Heart right ventricle (tissue), 16 donors: ENCODE data around the gene SPOCD1. TPM values are rescaled to one million over a fixed set of nuclear protein-coding genes. Genes with fewer than 3 reads are reported as not detected.

ENCODE experiments used
- ATAC-seq, 8 donors: fragments of 200-7000 bp; cut with Tn5 transposase; one replicate each; pipeline ENCODE4 v1.9.1; 2020; ENCODE audit warnings: mild to moderate bottlenecking in 8 of 8, moderate library complexity in 8 of 8, moderate number of reproducible peaks in 1 of 8
- DNase-seq, 2 donors: peaks; one replicate each; pipeline ENCODE4 v3.0.0-alpha.2; 2020
- H3K27ac ChIP-seq, 10 donors: fragments of 200-600 bp; sonication (generic) in 2 of 10; one replicate each; pipeline versions ENCODE4 v1.5.0 to v1.8.0; 2020 to 2022; ENCODE audit warnings: mild to moderate bottlenecking in 3 of 10
- H3K27me3 ChIP-seq, 7 donors: fragments of 200-600 bp; one replicate each; pipeline ENCODE4 v1.8.0; 2021 to 2022; ENCODE audit warnings: mild to moderate bottlenecking in 2 of 7
- H3K36me3 ChIP-seq, 9 donors: fragments of 200-600 bp; sonication (generic) in 1 of 9; one replicate each; pipeline versions ENCODE4 v1.5.0 to v1.8.0; 2020 to 2022; ENCODE audit warnings: mild to moderate bottlenecking in 2 of 9
- H3K4me1 ChIP-seq, 9 donors: fragments of 200-600 bp; sonication (generic) in 1 of 9; one replicate each; pipeline versions ENCODE4 v1.5.0 to v1.8.0; 2020 to 2022; ENCODE audit warnings: mild to moderate bottlenecking in 4 of 9
- H3K4me3 ChIP-seq, 10 donors: fragments of 200-600 bp; sonication (generic) in 2 of 10; one replicate each; pipeline versions ENCODE4 v1.5.0 to v1.8.0; 2020 to 2022; ENCODE audit warnings: mild to moderate bottlenecking in 7 of 10, moderate library complexity in 2 of 10
- H3K9me3 ChIP-seq, 11 donors: fragments of 200-600 bp in 10 of 11; sonication (generic) in 2 of 11; one replicate each; pipeline versions ENCODE4 v1.5.0 to v1.8.0; 2013 to 2022; ENCODE audit warnings: mild to moderate bottlenecking in 2 of 11, control low read depth in 1 of 11, moderate library complexity in 1 of 11
- CTCF ChIP-seq, 9 donors: fragments of 200-600 bp; sonication (generic) in 2 of 9; IDR thresholded peaks; one replicate each; pipeline versions ENCODE4 v1.5.0 to v1.8.0; 2021 to 2022; ENCODE audit warnings: antibody characterized with exemption in 9 of 9, mild to moderate bottlenecking in 5 of 9, moderate library complexity in 1 of 9
- WGBS, 2 donors: extraction: QIAGEN DNeasy Blood & Tissue Kit; methylation state at CpG; one replicate each; pipeline ENCODE4 v1.1.7; 2013; ENCODE audit warnings: inconsistent platforms in 1 of 2; 5-methylcytosine and 5-hydroxymethylcytosine counted together
- intact Hi-C, 10 donors: fragments of 100-400 bp; cut with DNase I; formaldehyde crosslinking; loops; one replicate each; pipeline versions ENCODE4 v1.11.1 to v1.14.2; 2022
- polyA plus RNA-seq, 2 donors: library from polyadenylated mRNA; stranded (reverse); fragments of 200-250 nt; gene quantifications; one replicate each; pipeline ENCODE4 v1.2.3, GENCODE V29; 2013
- total RNA-seq, 10 donors: library from RNA; stranded (reverse); fragmentation: NEBNext Ultra II Directional in 3 of 10; extraction: Animal tissue kit (Norgen Biotek cat#: 25700) in 3 of 10; gene quantifications; one replicate each; pipeline versions ENCODE4 v1.2.1 to v1.2.4, GENCODE V29; 2021 to 2023
- donor health status: Arrhythmogenic right ventricular cardiomyopathy.
- donor health status: ischemic (EF 13 %, LVEDD 7.1; RV severe dilation, severe dysfunction).
- donor health status: healthy with polysubstance abuse.
- donor health status: DM: no; HTN: yes; CAD: no.
- donor health status: DM: no; HTN: no; CAD: no.
- donor health status: ischemic (EF 25% LVEDD 6.9; RV normal size, moderate dysfunction).
- donor health status: ischemic (EF 25% LVEDD 5.7; RV mildly dilated, moderate dysfunction).
- donor health status: healthy.
- donor health status: DM: yes; HTN: yes; CAD: no.
- donor health status: Ischemic cardiomyopathy.
- donor health status: ischemic (EF 35%, LVEDD 5.7; RV mildly dilated, moderate dysfunction).
- donor health status: nonischemic (EF 11% LVEDD 7.7; RV severe dilation, severe dysfunction).
- donor health status: DM: yes; HTN: yes; CAD: no.
- donor health status: PGD.
- donor health status: ischemic (EF 29% LVEDD 5.4; RV normal size, mild dysfunction).
- donor health status: nonischemic (EF 23%, LVEDD 6.1; RV moderate dilation, normal function).

Gene SPOCD1
- total and polyA plus RNA-seq, 12 donors = 0.12 to 1.2 (median 0.41) TPM; not detected in 8

GRCh38 chr1:31751822-31752241, 64.0 kb downstream of the SPOCD1 start:
- Histone ChIP-seq H3K4me3 (no peak overlapping the region), H3K27ac (peak overlapping the region in 1 of 10 donors; percentile 26)

GRCh38 chr1:31750858-31751510, 64.8 kb downstream of the SPOCD1 start:
- intact Hi-C loops = loop anchor here in 2 of 10 donors (5.0 kb wide), 1 partner anchor 34 kb away; no protein-coding TSS in a partner anchor
- no peak for ATAC-seq
- Histone ChIP-seq H3K36me3 (no peaks in the 10 kb centered on the region), H3K27ac (no peak overlapping the region), H3K4me3 (no peak overlapping the region), H3K4me1 (peaks cover 11 to 83% (median 59%) of the 10 kb centered on the region in 9 donors), H3K27me3 (no peaks in the 10 kb centered on the region), H3K9me3 (no peaks in the 10 kb centered on the region)
- TF ChIP-seq CTCF (IDR thresholded peaks at IDR 0.05) = no peak
- WGBS, 2 donors = 29 to 33% methylated on average over 11 of the region's 11 CpGs
- no peak for DNase-seq

More at GRCh38 chr1:31751822-31752241, 64.0 kb downstream of the SPOCD1 start:
- ATAC-seq (peak in 7 of 8 donors; percentile 6 to 59 (median 24)), DNase-seq (no peak)
- Histone ChIP-seq H3K9me3 (no peaks in the 10 kb centered on the region), H3K36me3 (no peaks in the 10 kb centered on the region), H3K4me1 (peaks cover 11 to 77% (median 56%) of the 10 kb centered on the region in 9 donors), H3K27me3 (no peaks in the 10 kb centered on the region)
- 33 to 55% methylated on average over 5 of the region's 5 CpGs for WGBS, 2 donors
- TF ChIP-seq CTCF (IDR thresholded peaks at IDR 0.05) = no peak
- intact Hi-C loops = loop anchor here in 2 of 10 donors (5.0 kb wide), 1 partner anchor 35 kb away; no protein-coding TSS in a partner anchor

- intact Hi-C loops = loop anchor here in 5 of 10 donors (5.0 to 10.0 kb wide), 2 partner anchors 33 to 85 kb away; no protein-coding TSS in a partner anchor
- peaks cover 11 to 82% (median 52%) of the 10 kb centered on the region in 9 donors for H3K4me1 ChIP-seq
- DNase-seq = no peak
- ATAC-seq = peak in 2 of 8 donors; percentile 16 to 21
- no peaks in the 10 kb centered on the region for H3K27me3 ChIP-seq
- H3K27ac ChIP-seq = no peak overlapping the region
- 59 to 64% methylated on average over 7 of the region's 7 CpGs for WGBS, 2 donors
- H3K4me3 ChIP-seq = no peak overlapping the region
- no peaks in the 10 kb centered on the region for H3K36me3 ChIP-seq
- no peaks in the 10 kb centered on the region for H3K9me3 ChIP-seq
- no peak for TF ChIP-seq CTCF (IDR thresholded peaks at IDR 0.05)
Observed at GRCh38 chr1:31749785-31750735, 65.8 kb downstream of the SPOCD1 start.

- Histone ChIP-seq H3K9me3 (no peaks in the 10 kb centered on the region), H3K36me3 (no peaks in the 10 kb centered on the region), H3K4me3 (no peak overlapping the region), H3K27me3 (no peaks in the 10 kb centered on the region), H3K4me1 (peaks cover 5 to 68% (median 36%) of the 10 kb centered on the region in 9 donors), H3K27ac (no peak overlapping the region)
- 55 to 58% methylated on average over 4 of the region's 4 CpGs for WGBS, 2 donors
- no peak for DNase-seq
- ATAC-seq = peak in 3 of 8 donors; percentile 16 to 27 (median 25)
- intact Hi-C loops = loop anchor here in 3 of 10 donors (10.0 kb wide), 1 partner anchor 84 kb away; no protein-coding TSS in a partner anchor
- no peak for TF ChIP-seq CTCF (IDR thresholded peaks at IDR 0.05)
Observed at GRCh38 chr1:31748365-31748764, 67.5 kb downstream of the SPOCD1 start.
